ENCODE results near the gene THUMPD1.
"Not testable (repeated sequence)": the region's sequence is repeated elsewhere in the genome, so short reads cannot be mapped to it uniquely, and the experiment has no call there.

Gene THUMPD1

DNA sequence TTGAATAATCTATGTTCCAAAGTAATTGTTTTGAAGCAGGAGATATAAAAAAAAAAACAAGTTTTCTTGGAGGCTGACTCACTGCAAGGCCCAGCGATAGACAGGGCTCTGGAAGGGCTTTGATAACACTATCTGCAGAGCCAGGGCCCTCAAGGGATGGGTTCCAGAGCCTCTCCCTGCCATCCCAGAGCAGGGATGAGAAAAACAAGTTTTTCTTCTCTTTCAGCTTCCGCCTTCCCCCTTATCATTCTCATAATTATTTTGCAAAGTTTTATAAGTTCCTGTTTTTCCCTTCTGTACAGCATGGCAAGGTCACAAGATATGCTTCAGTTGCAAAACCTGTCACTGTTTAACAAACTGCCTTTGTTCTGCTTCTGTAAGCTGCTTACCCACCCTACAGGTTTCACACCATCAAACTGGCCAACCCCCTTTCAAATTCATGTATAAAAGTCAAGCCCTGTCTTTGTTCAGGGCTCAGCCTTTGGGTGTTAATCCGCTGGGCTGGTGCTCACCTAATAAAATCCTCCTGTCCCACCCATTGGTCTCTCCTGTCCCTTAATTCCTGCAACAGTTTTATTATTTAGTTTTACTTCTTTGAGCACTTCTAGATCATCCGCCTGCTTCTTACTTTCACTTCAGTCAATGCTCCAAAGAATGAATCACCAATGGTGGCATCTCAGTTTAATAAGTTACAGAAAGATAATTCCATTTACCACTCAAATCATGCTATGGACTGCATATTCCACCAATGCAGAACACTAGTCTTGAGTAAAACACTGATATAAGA is 5.6 kb upstream of the THUMPD1 start:
- peak; percentile 98 for DNase-seq

GRCh38 chr16:20746461-20746860 is 4.8 kb upstream of the THUMPD1 start:
- DNase-seq: no peak

DNA sequence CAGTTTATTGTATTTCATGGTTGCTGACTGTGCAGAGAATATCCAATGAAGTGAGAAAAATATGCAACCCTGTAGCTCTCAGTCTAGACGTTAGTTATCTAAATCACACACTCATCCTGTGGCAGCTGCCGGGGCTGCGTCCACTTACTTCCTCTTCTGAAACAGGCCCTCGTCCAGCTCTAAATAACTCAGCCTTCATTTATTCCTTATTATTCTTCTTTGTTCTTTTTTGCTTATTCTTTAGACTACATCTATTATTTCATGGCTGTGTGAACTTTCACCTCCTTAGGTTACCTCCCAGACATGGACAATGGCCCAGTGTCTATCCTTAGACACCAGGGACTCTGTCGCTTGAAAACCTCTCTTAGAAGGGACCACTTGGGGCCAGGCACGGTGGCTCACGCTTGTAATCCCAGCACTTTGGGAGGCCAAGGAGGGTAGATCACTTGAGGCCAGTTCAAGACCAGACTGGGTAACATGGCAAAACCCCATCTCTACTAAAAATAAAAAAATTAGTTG is 3.4 kb upstream of the THUMPD1 start:
- DNase-seq: peak; percentile 86

DNA sequence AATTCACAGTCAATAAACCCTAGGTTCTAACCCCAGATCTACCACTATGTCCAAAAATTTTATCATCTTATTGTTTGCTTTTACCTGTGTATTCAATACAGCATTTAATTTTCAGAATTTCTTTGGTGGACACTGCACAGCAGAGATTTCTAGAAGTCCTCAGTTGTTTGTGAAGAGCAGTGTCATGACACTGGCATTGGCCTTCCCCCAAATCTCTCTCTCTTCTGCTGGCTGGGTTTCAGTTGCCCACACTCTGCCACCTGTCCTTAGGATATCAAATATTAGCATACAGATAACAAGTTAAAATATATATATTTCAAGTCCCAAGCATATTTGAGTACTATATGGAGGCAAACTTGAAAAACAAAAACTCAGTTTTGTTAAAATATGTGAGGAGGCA is 2.0 kb upstream of the THUMPD1 start:
- DNase-seq: no peak

- DNase-seq: peak; percentile 58
Observed at GRCh38 chr16:20740901-20741521, 607 bp downstream of the THUMPD1 start.

- peak; percentile 69 for DNase-seq
Observed at GRCh38 chr16:20740007-20740883, 1.4 kb downstream of the THUMPD1 start.

DNA sequence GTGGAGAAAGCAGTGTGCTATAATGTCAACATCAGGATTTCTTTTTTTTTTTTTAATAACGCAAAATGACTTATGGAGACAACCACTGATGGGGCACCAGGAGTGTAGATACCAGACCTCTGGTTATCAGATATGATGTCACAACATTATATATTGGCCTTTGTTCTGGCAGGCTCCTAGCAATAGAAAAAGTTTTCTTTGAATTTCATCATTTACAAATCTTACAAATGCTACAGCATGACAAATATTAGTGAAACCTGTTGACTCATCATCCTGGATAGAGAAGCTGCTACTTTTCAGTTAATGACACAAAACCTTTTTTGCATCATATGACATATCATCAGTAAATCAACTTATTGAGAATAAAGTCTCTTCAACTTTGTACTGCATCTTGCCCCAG is 6.1 kb downstream of the THUMPD1 start:
- no peak for DNase-seq

DNA sequence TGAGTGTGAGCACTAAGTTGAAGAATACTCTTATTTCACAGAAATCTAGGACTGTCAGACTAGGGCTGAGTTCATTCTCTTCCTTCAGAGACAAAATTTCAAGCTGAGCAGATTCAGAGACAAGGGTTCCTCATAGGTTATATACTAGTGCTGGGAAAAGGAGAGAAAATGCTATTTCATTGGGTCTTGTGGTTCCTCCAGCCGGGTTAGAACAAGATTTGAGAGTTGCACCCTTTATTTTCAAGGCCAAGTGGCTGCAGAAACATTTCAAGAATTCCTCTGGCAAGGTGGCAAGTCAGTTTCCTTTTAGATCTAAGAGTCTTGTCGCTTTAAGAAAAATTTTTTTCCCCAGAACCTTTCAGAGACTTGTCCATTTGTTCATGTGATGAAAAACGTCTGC is 6.8 kb downstream of the THUMPD1 start:
- no peak for DNase-seq

GRCh38 chr16:20734056-20734455 is 7.6 kb downstream of the THUMPD1 start:
- DNase-seq: no peak

DNA sequence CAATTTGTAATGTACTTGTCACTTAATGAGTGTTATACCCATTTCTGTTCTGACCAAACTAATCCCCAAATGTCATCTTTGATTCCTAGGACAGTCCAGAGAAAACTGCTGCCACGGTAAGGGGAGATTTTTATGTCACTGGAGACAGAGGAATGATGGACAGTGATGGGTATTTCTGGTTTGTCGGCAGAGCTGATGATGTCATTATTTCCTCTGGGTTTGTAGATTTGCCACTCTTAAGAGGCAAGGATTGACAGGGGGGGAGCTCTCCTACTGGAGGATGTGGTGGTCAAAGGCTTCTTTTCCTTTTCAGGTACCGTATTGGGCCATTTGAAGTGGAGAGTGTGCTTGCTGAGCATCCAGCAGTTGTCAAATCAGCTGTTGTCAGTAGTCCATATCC is 12.5 kb downstream of the THUMPD1 start:
- no peak for DNase-seq

DNA sequence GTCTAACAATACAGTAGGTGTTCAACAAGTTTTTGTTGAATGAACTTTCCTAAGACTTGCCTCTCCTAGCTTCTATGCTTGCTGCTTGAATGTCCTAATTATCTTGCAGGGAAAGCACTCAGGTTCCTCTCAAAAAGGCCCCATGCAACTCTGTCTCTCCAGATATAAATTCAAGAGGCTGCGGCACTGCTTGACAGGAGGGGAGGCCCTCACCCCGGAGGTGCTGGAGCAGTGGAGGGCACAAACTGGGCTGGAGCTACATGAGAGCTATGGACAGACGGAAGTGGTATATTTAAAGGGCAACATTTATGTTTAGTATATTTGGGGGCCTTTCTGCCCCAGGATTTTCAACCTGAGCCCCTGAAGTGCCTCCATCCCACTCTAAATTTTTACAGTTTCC is 14.4 kb downstream of the THUMPD1 start:
- DNase-seq: no peak

- DNase-seq: no peak
Observed at GRCh38 chr16:20726661-20727060, 15.0 kb downstream of the THUMPD1 start.

- no peak for DNase-seq
Observed at GRCh38 chr16:20720251-20720650, 21.4 kb downstream of the THUMPD1 start.

DNA sequence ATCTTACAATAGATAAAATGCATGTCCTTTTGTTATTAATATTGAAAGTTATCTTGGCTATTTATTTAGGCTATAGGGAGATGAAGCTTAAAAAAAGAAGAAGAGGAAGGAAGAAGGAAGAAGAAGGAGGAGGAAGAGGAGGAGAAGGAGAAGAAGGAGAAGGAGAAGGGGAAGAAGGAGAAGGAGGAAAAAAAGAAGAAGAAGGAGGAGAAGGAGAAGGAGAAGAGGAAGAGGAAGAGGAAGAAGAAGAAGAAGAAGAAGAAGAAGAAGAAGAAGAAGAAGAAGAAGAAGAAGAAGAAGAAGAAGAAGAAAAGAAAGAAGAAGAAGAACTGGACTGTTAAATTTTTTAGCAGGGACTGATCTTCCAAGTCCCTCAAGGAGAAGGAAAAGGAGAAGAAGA is 23.9 kb downstream of the THUMPD1 start:
- DNase-seq: not testable (repeated sequence)

DNA sequence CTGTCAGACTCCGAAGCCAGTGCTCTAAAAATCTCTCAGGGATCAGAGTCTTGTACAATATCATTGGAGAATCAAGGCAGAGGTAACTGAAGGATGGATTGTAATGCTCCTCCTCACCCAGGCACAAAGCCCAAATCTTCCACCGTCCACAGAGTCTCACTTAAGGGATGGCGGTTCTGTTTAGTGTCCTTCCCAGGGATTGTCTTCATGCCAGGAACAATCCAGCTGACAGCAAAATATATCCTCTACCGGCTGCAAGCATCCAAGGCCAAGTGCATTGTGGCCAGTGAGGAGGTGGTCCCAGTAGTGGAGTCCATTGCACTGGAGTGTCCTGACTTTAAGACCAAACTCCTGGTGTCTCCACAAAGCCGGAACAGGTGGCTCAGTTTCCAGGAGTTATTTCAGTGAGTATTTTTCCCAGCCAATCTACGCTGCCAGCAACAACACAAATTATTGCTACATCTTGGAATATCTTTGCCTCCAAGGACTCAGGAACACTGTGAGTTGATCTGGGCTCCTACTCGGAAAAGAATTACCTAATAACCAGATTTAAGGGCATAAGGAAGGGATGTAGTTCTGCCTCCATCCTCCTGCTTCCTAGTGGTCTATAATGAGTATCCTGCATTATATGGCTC is 30.2 kb downstream of the THUMPD1 start:
- no peak for DNase-seq

GRCh38 chr16:20708129-20708528 is 33.5 kb downstream of the THUMPD1 start:
- not testable (repeated sequence) for DNase-seq

- DNase-seq: no peak
Observed at GRCh38 chr16:20707461-20707860, 34.2 kb downstream of the THUMPD1 start.

- DNase-seq: not testable (repeated sequence)
Observed at GRCh38 chr16:20705972-20706371, 35.6 kb downstream of the THUMPD1 start.

DNA sequence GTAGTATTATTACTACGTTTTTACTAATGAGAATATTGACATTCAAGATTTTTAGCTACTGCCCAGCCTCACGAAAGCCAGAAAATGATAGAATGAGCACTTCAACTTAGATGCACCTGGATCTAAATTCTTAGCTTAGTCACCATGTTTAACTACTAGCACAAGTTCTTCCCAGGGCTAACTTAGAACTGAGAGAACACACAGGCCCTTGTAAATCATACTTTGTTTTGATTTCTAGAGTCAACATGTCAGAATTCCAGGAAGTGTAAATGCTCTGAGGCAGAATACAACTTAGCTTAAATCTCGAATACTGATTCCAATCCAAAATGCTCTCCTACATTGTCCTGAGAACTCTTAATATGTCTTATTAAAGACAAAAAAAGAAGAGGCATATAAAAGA is 37.3 kb downstream of the THUMPD1 start:
- DNase-seq: no peak

- not testable (repeated sequence) for DNase-seq
Observed at GRCh38 chr16:20701692-20702091, 39.9 kb downstream of the THUMPD1 start.

DNA sequence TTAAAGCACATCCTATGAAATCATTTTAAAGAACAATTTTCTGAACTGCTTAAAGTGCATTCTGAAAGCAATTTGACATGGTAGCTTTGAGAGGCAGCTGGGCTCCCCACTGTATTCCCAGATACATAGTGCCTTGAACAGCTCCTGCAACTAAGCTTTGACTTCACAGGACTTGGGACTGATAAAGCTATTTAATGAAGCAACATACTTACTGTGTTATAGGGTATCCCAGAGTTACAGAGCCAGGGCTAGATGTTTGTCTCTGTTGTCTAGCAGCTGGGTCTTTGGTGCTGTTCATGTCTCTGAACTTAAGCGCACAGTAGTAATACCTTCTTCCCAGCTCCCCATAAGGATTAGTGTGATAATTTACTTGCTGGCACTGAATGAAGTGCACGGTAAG is 45.0 kb downstream of the THUMPD1 start:
- DNase-seq: no peak

- no peak for DNase-seq
Observed at GRCh38 chr16:20695024-20695423, 46.6 kb downstream of the THUMPD1 start.

GRCh38 chr16:20694096-20694495 is 47.5 kb downstream of the THUMPD1 start:
- DNase-seq: not testable (repeated sequence)
